ENCODE measurements around the gene LRRC74B. TPM values are rescaled to one million over a fixed set of nuclear protein-coding genes. Genes with fewer than 3 reads are reported as not detected.
A peak's percentile ranks its signal among the peaks of the same experiment; 100 is the strongest.
"Not testable (repeated sequence)": the region's sequence is repeated elsewhere in the genome, so short reads cannot be mapped to it uniquely, and the experiment has no call there.

Gene LRRC74B
- total RNA-seq, 2 donors from 2014 or later = not detected

- WGBS, 2 donors = 10 to 15% methylated on average over 25 to 58 of the region's 59 CpGs
- H3K9me3 ChIP-seq = no peaks in the 10 kb centered on the region
- ATAC-seq (peak; percentile 39), DNase-seq (no peak)
- H3K4me1 ChIP-seq = peaks cover 10% of the 10 kb centered on the region
- intact Hi-C loops (cut with DNase I) = loop anchor here (10.0 kb wide), 1 partner anchor 63 kb away; no protein-coding TSS in a partner anchor
- no peaks in the 10 kb centered on the region for H3K36me3 ChIP-seq (replicated peaks in 1 of 2; ENCODE audit: insufficient read depth in 1 of 2, low read depth in 2 of 2)
- no peak within 1 kb of the TSS for H3K27ac ChIP-seq
- no peaks in the 10 kb centered on the region for H3K27me3 ChIP-seq
- TF ChIP-seq POLR2A (IDR thresholded peaks at IDR 0.05) = no peak
- no peak within 1 kb of the TSS for H3K4me3 ChIP-seq
These were observed 13.5 kb upstream of the LRRC74B start, which contains the start of gene SLC7A4 for GRCh38 chr22:21032037-21032867. TSS of gene SLC7A4 (minus strand) at chr22:21032561. CDS start at chr22:21031812, 749 bp downstream.

- no peak overlapping the region for H3K4me3 ChIP-seq
- intact Hi-C loops (cut with DNase I) = loop anchor here (10.0 kb wide), 1 partner anchor 62 kb away; no protein-coding TSS in a partner anchor
- no peak for DNase-seq
- no peaks in the 10 kb centered on the region for H3K9me3 ChIP-seq
- no peaks in the 10 kb centered on the region for H3K36me3 ChIP-seq (replicated peaks in 1 of 2; ENCODE audit: insufficient read depth in 1 of 2, low read depth in 2 of 2)
- no peaks in the 10 kb centered on the region for H3K27me3 ChIP-seq
- peaks cover 10% of the 10 kb centered on the region for H3K4me1 ChIP-seq
- no peak overlapping the region for H3K27ac ChIP-seq
- WGBS, 2 donors = 80 to 85% methylated on average over 10 to 12 of the region's 12 CpGs
- no peak for ATAC-seq
- TF ChIP-seq CTCF (IDR thresholded peaks at IDR 0.05) (no peak), POLR2A (IDR thresholded peaks at IDR 0.05) (no peak)
These were observed 12.7 kb upstream of the LRRC74B start for GRCh38 chr22:21032868-21033688.

GRCh38 chr22:21033895-21034294 lies 11.9 kb upstream of the LRRC74B start:
- Histone ChIP-seq H3K4me1 (peaks cover 10% of the 10 kb centered on the region), H3K27me3 (no peaks in the 10 kb centered on the region), H3K27ac (no peak overlapping the region), H3K9me3 (no peaks in the 10 kb centered on the region), H3K36me3 (replicated peaks in 1 of 2; ENCODE audit: insufficient read depth in 1 of 2, low read depth in 2 of 2) (no peaks in the 10 kb centered on the region), H3K4me3 (no peak overlapping the region)
- DNase-seq (no peak), ATAC-seq (no peak)
- intact Hi-C loops (cut with DNase I) = loop anchor here (10.0 kb wide), 1 partner anchor 61 kb away; no protein-coding TSS in a partner anchor
- WGBS, 2 donors = 83 to 93% methylated on average over 3 of the region's 3 CpGs
- no peak for TF ChIP-seq CTCF (IDR thresholded peaks at IDR 0.05)
- TF ChIP-seq POLR2A (IDR thresholded peaks at IDR 0.05) = no peak

- ATAC-seq = no peak
- TF ChIP-seq CTCF (IDR thresholded peaks at IDR 0.05) (no peak), POLR2A (IDR thresholded peaks at IDR 0.05) (no peak)
- peaks cover 10% of the 10 kb centered on the region for H3K4me1 ChIP-seq
These were observed 10.8 kb upstream of the LRRC74B start for GRCh38 chr22:21034989-21035388.

GRCh38 chr22:21038405-21038804 lies 7.3 kb upstream of the LRRC74B start:
- Histone ChIP-seq H3K4me1 (no peaks in the 10 kb centered on the region), H3K9me3 (no peaks in the 10 kb centered on the region), H3K27ac (no peak overlapping the region), H3K36me3 (replicated peaks in 1 of 2; ENCODE audit: insufficient read depth in 1 of 2, low read depth in 2 of 2) (no peaks in the 10 kb centered on the region), H3K4me3 (no peak overlapping the region), H3K27me3 (no peaks in the 10 kb centered on the region)
- 36 to 37% methylated on average over 2 of the region's 2 CpGs for WGBS, 2 donors
- DNase-seq (no peak), ATAC-seq (no peak)
- TF ChIP-seq POLR2A (IDR thresholded peaks at IDR 0.05) = no peak
- no peak for TF ChIP-seq CTCF (IDR thresholded peaks at IDR 0.05)
- intact Hi-C loops (cut with DNase I) = loop anchor here (10.0 kb wide), 1 partner anchor 56 kb away; no protein-coding TSS in a partner anchor

More at GRCh38 chr22:21034989-21035388, 10.8 kb upstream of the LRRC74B start:
- intact Hi-C loops (cut with DNase I) = loop anchor here (10.0 kb wide), 1 partner anchor 60 kb away; no protein-coding TSS in a partner anchor
- Histone ChIP-seq H3K9me3 (no peaks in the 10 kb centered on the region), H3K27me3 (no peaks in the 10 kb centered on the region), H3K27ac (no peak overlapping the region), H3K4me3 (no peak overlapping the region), H3K36me3 (replicated peaks in 1 of 2; ENCODE audit: insufficient read depth in 1 of 2, low read depth in 2 of 2) (no peaks in the 10 kb centered on the region)
- 65 to 74% methylated on average over 3 of the region's 3 CpGs for WGBS, 2 donors
- DNase-seq = no peak

GRCh38 chr22:21039158-21039557 lies 6.6 kb upstream of the LRRC74B start:
- WGBS, 2 donors = 90 to 96% methylated on average over 5 of the region's 5 CpGs

More at GRCh38 chr22:21039158-21039557, 6.6 kb upstream of the LRRC74B start:
- intact Hi-C loops (cut with DNase I) = loop anchor here (10.0 kb wide), 1 partner anchor 56 kb away; no protein-coding TSS in a partner anchor
- ATAC-seq; H3K9me3 ChIP-seq; H3K4me1 ChIP-seq; DNase-seq; H3K4me3 ChIP-seq; H3K36me3 ChIP-seq (replicated peaks in 1 of 2; ENCODE audit: insufficient read depth in 1 of 2, low read depth in 2 of 2); H3K27ac ChIP-seq; H3K27me3 ChIP-seq: not testable (repeated sequence)
